Neural progenitor cell (in vitro differentiated cells): ENCODE results near the gene NKAIN2. TPM values are rescaled to one million over a fixed set of nuclear protein-coding genes. Genes with fewer than 3 reads are reported as not detected.

Experiments
- DNase-seq: peaks from one replicate; pipeline ENCODE4 v3.0.0-alpha.2; 2016; ENCODE audit warnings: low spot score
- H2AFZ ChIP-seq: fragments of 200-600 bp; sonication (generic); replicated peaks from 2 replicates; pipeline ENCODE4 v1.6.1; 2016; ENCODE audit warnings: antibody characterized with exemption
- H3F3A ChIP-seq: fragments of 200-600 bp; sonication (generic); 2 replicates; pipeline ENCODE4 v1.6.1; 2016; ENCODE audit warnings: antibody characterized with exemption, low read depth
- H3K27ac ChIP-seq: fragments of 200-600 bp; sonication (generic); 2 replicates; pipeline ENCODE4 v1.5.1; 2016; ENCODE audit warnings: mild to moderate bottlenecking
- H3K27me3 ChIP-seq: fragments of 200-600 bp; sonication (generic); 2 replicates; pipeline ENCODE4 v1.6.1; 2016; ENCODE audit warnings: mild to moderate bottlenecking, moderate library complexity
- H3K36me3 ChIP-seq: fragments of 200-600 bp; sonication (generic); 2 replicates; pipeline ENCODE4 v1.5.1; 2016
- H3K4me1 ChIP-seq: fragments of 200-600 bp; sonication (generic); 2 replicates; pipeline ENCODE4 v1.6.1; 2016; ENCODE audit warnings: mixed run types
- H3K4me2 ChIP-seq: fragments of 200-600 bp; sonication (generic); 2 replicates; pipeline ENCODE4 v1.6.1; 2016
- H3K4me3 ChIP-seq: fragments of 200-600 bp; sonication (generic); 2 replicates; pipeline ENCODE4 v1.5.1; 2016
- H3K79me2 ChIP-seq: fragments of 200-600 bp; sonication (generic); 2 replicates; pipeline ENCODE4 v1.6.1; 2016; ENCODE audit warnings: low read depth
- H3K9ac ChIP-seq: fragments of 200-600 bp; sonication (generic); 2 replicates; pipeline ENCODE4 v1.6.1; 2016
- H3K9me3 ChIP-seq: fragments of 200-600 bp; sonication (generic); 2 replicates; pipeline ENCODE4 v1.5.1; 2016; ENCODE audit warnings: low read depth
- H4K20me1 ChIP-seq: fragments of 200-600 bp; sonication (generic); 2 replicates; pipeline ENCODE4 v1.6.1; 2016; ENCODE audit warnings: low read depth
- H3K27ac Mint-ChIP-seq: 3 replicates; pipeline ENCODE4 v1.8.0; 2021; ENCODE audit warnings: mixed read lengths
- H3K27me3 Mint-ChIP-seq: 2 replicates; pipeline ENCODE4 v1.8.0; 2022; ENCODE audit warnings: low read depth, mild to moderate bottlenecking, inconsistent platforms, moderate library complexity, mixed read lengths; ENCODE audit not compliant: insufficient read depth
- H3K36me3 Mint-ChIP-seq: 3 replicates; pipeline ENCODE4 v1.8.0; 2021; ENCODE audit warnings: mixed read lengths
- H3K4me1 Mint-ChIP-seq: 3 replicates; pipeline ENCODE4 v1.8.0; 2021; ENCODE audit warnings: mixed read lengths
- H3K4me3 Mint-ChIP-seq: 3 replicates; pipeline ENCODE4 v1.8.0; 2021; ENCODE audit warnings: mild to moderate bottlenecking, moderate library complexity, mixed read lengths
- H3K9me3 Mint-ChIP-seq: 3 replicates; pipeline ENCODE4 v1.8.0; 2020; ENCODE audit warnings: mixed read lengths
- CTCF ChIP-seq: fragments of 200-600 bp; sonication (generic); IDR thresholded peaks from 2 replicates; pipeline ENCODE4 v1.5.1; 2017; ENCODE audit warnings: antibody characterized with exemption, mild to moderate bottlenecking
- EZH2 ChIP-seq: fragments of 200-600 bp; sonication (generic); IDR thresholded peaks from 2 replicates; pipeline ENCODE4 v1.6.1; 2017; ENCODE audit warnings: antibody characterized with exemption, mild to moderate bottlenecking, moderate library complexity
- EZH2phosphoT487 ChIP-seq: fragments of 200-600 bp; sonication (generic); IDR thresholded peaks from 2 replicates; pipeline ENCODE4 v1.6.1; 2017; ENCODE audit warnings: antibody characterized with exemption
- total RNA-seq: library from RNA; depleted of rRNA; stranded (reverse); fragments of >200 nt; gene quantifications from 2 replicates; pipeline ENCODE4 v1.2.3, GENCODE V29; 2015; ENCODE audit warnings: low replicate concordance

The NKAIN2 gene
- total RNA-seq, 1 donor from 2014 or later = 0.45 TPM

GRCh38 chr6:123812621-123813020 is 9.0 kb downstream of the NKAIN2 start:
- Histone ChIP-seq H3F3A (no peaks in the 10 kb centered on the region), H3K9ac (no peak overlapping the region), H4K20me1 (no peaks in the 10 kb centered on the region), H2AFZ (no peak overlapping the region), H3K9me3 (no peaks in the 10 kb centered on the region), H3K4me3 (no peak overlapping the region), H3K27me3 (peaks cover 19% of the 10 kb centered on the region), H3K36me3 (no peaks in the 10 kb centered on the region), H3K4me1 (no peaks in the 10 kb centered on the region), H3K27ac (no peak overlapping the region), H3K4me2 (no peak overlapping the region), H3K79me2 (no peaks in the 10 kb centered on the region)
- Mint-ChIP-seq H3K4me1 (peaks cover 12% of the 10 kb centered on the region), H3K9me3 (no peaks in the 10 kb centered on the region), H3K36me3 (no peaks in the 10 kb centered on the region), H3K27ac (no peak overlapping the region), H3K4me3 (no peak overlapping the region), H3K27me3 (no peaks in the 10 kb centered on the region)
- no peak for TF ChIP-seq EZH2
- no peak for TF ChIP-seq EZH2phosphoT487
- TF ChIP-seq CTCF = no peak
- DNase-seq = no peak

- DNase-seq = no peak
- H3K27me3 ChIP-seq = no peaks in the 10 kb centered on the region
- no peaks in the 10 kb centered on the region for H3K4me1 Mint-ChIP-seq
- no peak overlapping the region for H2AFZ ChIP-seq
- H3K36me3 ChIP-seq = no peaks in the 10 kb centered on the region
- H3K4me1 ChIP-seq = no peaks in the 10 kb centered on the region
- H3K4me3 Mint-ChIP-seq = no peak overlapping the region
- H3K9me3 Mint-ChIP-seq = peaks cover 8% of the 10 kb centered on the region
- no peaks in the 10 kb centered on the region for H3K27me3 Mint-ChIP-seq
- H3K27ac Mint-ChIP-seq = no peak overlapping the region
- no peak overlapping the region for H3K4me3 ChIP-seq
- no peak overlapping the region for H3K27ac ChIP-seq
- H3K9me3 ChIP-seq = no peaks in the 10 kb centered on the region
- H3K9ac ChIP-seq = no peak overlapping the region
- H3K79me2 ChIP-seq = no peaks in the 10 kb centered on the region
- H3K36me3 Mint-ChIP-seq = peaks cover 2% of the 10 kb centered on the region
- H4K20me1 ChIP-seq = no peaks in the 10 kb centered on the region
- H3K4me2 ChIP-seq = no peak overlapping the region
- H3F3A ChIP-seq = no peaks in the 10 kb centered on the region
- no peak for TF ChIP-seq EZH2
Observed at GRCh38 chr6:123821112-123821511, 17.4 kb downstream of the NKAIN2 start.

- H3K9ac ChIP-seq = no peak overlapping the region
- H3K27me3 ChIP-seq = peaks cover 61% of the 10 kb centered on the region
- peak overlapping the region; percentile 51 for H3K4me2 ChIP-seq
- H3K4me1 ChIP-seq = peaks cover 12% of the 10 kb centered on the region
- no peaks in the 10 kb centered on the region for H4K20me1 ChIP-seq
- Mint-ChIP-seq H3K4me3 (peak overlapping the region; percentile 1), H3K27ac (peak overlapping the region; percentile 88), H3K27me3 (peaks cover 14% of the 10 kb centered on the region), H3K36me3 (peaks cover 10% of the 10 kb centered on the region), H3K9me3 (peaks cover 19% of the 10 kb centered on the region), H3K4me1 (peaks cover 31% of the 10 kb centered on the region)
- TF ChIP-seq EZH2 (no peak), EZH2phosphoT487 (no peak), CTCF (no peak)
- no peak for DNase-seq
- no peak overlapping the region for H2AFZ ChIP-seq
- no peaks in the 10 kb centered on the region for H3K36me3 ChIP-seq
- H3K79me2 ChIP-seq = no peaks in the 10 kb centered on the region
- H3F3A ChIP-seq = no peaks in the 10 kb centered on the region
- H3K9me3 ChIP-seq = no peaks in the 10 kb centered on the region
- no peak overlapping the region for H3K4me3 ChIP-seq
- no peak overlapping the region for H3K27ac ChIP-seq
Observed at GRCh38 chr6:123829302-123829953, 25.8 kb downstream of the NKAIN2 start.

- TF ChIP-seq CTCF (no peak), EZH2 (no peak), EZH2phosphoT487 (peak; percentile 34)
- Histone ChIP-seq H3K27me3 (peaks cover 61% of the 10 kb centered on the region), H3K4me1 (peaks cover 12% of the 10 kb centered on the region), H3K79me2 (no peaks in the 10 kb centered on the region), H3F3A (no peaks in the 10 kb centered on the region), H3K27ac (no peak overlapping the region), H3K4me3 (no peak overlapping the region), H4K20me1 (no peaks in the 10 kb centered on the region), H2AFZ (no peak overlapping the region), H3K4me2 (peak overlapping the region; percentile 51), H3K36me3 (no peaks in the 10 kb centered on the region), H3K9me3 (no peaks in the 10 kb centered on the region), H3K9ac (no peak overlapping the region)
- H3K36me3 Mint-ChIP-seq = peaks cover 7% of the 10 kb centered on the region
- DNase-seq = peak; percentile 55
- peaks cover 31% of the 10 kb centered on the region for H3K4me1 Mint-ChIP-seq
- peak overlapping the region; percentile 27 for H3K4me3 Mint-ChIP-seq
- peaks cover 14% of the 10 kb centered on the region for H3K27me3 Mint-ChIP-seq
- no peak overlapping the region for H3K27ac Mint-ChIP-seq
- H3K9me3 Mint-ChIP-seq = peaks cover 20% of the 10 kb centered on the region
Observed at GRCh38 chr6:123830120-123830519, 26.5 kb downstream of the NKAIN2 start.
